ENCODE results near the gene ARL6IP6.
A peak's percentile ranks its signal among the peaks of the same experiment; 100 is the strongest.

Gene ARL6IP6

GRCh38 chr2:152718076-152718908, at the start of gene ARL6IP6:
Gene ARL6IP6 (plus strand): TSS chr2:152718620. CDS start chr2:152718625, 5 bp downstream.
- DNase-seq (ENCODE audit: low read depth in 3 of 3, low spot score in 1 of 3) = peak; percentile 78 to 85 (median 79)

GRCh38 chr2:152674334-152674733, 44.1 kb upstream of the ARL6IP6 start:
- no peak for DNase-seq (ENCODE audit: low read depth in 3 of 3, low spot score in 1 of 3)

- no peak for DNase-seq (ENCODE audit: low read depth in 3 of 3, low spot score in 1 of 3)
These were observed 42.0 kb upstream of the ARL6IP6 start for GRCh38 chr2:152676461-152676860.

- DNase-seq (ENCODE audit: low read depth in 3 of 3, low spot score in 1 of 3) = no peak
These were observed 39.6 kb upstream of the ARL6IP6 start for GRCh38 chr2:152678808-152679207.

DNA sequence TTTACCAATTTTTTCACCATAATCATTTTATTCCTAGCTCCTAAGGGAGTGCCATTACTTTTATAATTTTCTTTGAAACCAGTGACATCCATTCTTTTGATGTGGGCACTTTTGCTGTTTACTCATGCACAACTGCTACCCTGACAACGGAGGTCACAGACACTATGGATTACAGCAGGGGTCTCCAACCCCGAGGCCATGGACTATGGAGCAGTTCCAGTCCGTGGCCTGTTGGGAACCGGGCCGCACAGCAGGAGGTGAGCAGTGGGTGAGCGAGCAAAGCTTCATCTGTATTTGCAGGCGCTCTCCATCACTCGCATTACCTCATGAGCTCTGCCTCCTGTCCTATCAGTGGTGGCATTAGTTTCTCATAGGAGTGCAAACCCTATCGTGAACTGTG, 35.8 kb upstream of the ARL6IP6 start:
- no peak for DNase-seq (ENCODE audit: low read depth in 3 of 3, low spot score in 1 of 3)

DNA sequence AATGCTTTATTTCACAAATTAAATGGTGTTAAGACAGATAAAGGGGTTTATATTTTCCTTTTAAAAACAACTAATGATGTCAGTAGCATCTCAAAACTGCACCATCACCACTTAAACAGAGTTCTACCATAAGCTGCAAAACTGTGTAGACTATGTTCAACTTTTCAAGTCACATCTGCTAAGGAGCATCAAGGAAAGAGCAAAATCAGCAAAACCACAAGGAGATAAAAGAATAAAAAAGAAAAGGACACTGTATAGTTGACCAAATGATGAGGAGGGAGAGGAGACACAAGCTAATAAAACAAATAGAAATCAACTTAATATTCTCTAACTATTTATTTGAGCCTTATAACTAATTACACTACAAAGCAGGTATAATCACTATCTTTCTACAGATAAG, 35.0 kb upstream of the ARL6IP6 start:
- DNase-seq (ENCODE audit: low read depth in 3 of 3, low spot score in 1 of 3) = no peak

DNA sequence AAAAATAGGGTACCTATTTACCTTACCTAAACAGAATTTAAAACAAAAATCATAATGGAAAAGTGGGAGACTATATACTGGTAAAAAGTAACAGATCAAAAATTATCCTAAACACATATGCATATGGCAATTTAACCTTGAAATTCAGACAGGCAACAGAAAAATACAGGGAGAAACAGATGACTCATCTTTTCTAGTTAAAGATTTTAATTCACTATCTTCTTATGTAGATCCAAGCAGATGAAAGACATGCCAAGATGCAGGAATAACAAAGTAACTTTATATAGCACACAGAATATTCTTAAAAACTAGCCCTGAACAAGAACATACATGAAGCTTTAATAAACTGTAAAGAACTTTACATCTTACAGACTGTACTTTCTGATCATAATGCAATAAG, 32.1 kb upstream of the ARL6IP6 start:
- DNase-seq (ENCODE audit: low read depth in 3 of 3, low spot score in 1 of 3) = no peak

DNA sequence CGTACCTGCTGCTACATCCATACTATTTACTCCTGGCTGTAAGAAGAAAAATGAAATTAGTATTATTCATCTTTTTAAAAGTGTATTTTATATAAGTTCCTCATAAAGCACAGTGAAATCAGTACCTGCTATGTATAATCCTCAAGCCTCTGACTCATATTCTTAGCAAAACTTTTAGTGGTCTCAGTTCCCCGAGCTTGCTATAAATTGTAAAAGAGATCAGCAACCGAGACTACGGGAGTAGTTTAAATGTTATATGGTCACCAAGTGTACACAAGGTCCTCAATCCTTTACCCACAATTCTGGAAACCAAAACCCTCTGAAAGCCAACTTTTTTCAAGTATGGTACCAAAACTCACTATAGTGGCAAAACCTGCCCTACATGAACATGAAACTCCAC, 25.4 kb upstream of the ARL6IP6 start:
- no peak for DNase-seq (ENCODE audit: low read depth in 3 of 3, low spot score in 1 of 3)

DNA sequence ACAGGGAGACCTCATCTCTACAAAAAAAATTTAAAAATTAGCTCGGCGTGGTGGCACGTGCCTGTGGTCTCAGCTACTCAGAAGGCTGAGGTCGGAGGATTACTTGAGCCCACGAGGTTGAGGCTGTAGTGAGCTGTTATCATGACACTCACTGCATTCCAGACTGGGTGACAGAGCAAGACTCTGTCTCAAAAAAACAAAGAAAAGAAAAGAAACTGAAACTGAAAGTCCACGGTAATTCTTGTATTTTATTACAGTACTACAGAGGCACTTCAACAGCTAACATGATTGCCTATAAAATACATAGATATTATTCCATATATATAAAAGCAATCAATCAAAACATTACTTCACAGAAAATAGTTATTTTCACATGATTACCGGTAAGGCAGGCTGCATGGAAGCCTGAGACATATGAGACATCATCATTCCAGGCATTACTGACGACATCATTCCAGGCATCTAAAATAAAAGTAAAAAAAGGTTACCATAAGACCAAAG, 24.2 kb upstream of the ARL6IP6 start:
- DNase-seq (ENCODE audit: low read depth in 3 of 3, low spot score in 1 of 3) = no peak

DNA sequence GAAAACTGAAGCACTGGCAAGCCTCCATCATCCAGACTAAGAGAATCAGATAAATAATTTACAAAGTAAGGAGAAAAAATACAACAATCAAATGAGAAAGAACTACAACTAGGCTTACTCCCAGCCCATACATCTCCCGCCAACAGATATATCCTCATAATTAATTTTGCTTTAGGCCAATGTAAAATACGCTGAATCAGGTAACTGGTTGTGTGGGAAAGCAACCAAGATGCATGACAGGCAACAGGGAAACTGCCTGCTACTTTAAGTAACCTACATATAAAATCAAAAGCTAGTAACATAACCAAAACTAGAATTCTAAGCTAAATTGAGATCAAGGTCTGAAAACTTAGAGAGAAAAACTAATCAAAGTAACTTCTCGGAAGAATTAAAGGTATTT, 22.7 kb upstream of the ARL6IP6 start:
- DNase-seq (ENCODE audit: low read depth in 3 of 3, low spot score in 1 of 3) = no peak

DNA sequence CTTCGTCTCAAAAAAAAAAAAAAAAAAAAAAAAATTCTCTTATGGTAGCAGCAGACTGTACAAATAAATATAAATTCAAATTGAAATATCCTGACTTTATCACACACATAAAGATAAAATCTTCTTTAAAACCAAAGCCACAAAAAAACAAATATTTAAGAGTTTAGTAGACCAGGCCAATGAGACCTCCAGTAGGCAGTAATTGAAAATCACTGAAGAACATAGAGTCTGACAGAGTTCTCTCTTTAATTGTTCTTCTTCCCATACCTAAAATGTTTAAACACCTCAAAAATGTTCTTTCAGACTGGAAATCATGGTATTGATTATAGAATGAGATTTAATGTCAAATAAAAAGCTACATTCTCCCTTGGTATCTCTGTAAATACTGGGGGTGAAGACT, 21.9 kb upstream of the ARL6IP6 start:
- no peak for DNase-seq (ENCODE audit: low read depth in 3 of 3, low spot score in 1 of 3)

DNA sequence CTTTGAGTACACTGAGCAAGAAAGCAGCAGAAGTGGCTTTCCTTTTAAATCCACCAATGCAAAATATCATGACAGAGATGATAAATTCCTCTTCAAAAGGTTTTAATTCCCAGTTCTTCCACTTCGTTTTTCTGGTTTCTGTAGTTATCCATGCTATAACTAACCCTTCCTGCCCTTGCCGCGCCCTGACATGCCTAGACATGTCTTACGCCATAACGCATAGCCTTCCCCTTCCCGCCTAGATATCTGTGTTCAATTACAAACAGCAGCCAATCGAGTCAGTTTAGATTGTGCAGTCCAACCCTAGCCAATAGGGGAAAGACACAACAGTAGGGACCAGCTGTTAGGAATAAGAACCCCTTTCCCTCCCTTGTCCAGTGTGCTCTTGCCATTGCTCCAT, 17.2 kb upstream of the ARL6IP6 start:
- no peak for DNase-seq (ENCODE audit: low read depth in 3 of 3, low spot score in 1 of 3)

GRCh38 chr2:152706477-152707021, 11.9 kb upstream of the ARL6IP6 start:
- no peak for DNase-seq (ENCODE audit: low read depth in 3 of 3, low spot score in 1 of 3)

DNA sequence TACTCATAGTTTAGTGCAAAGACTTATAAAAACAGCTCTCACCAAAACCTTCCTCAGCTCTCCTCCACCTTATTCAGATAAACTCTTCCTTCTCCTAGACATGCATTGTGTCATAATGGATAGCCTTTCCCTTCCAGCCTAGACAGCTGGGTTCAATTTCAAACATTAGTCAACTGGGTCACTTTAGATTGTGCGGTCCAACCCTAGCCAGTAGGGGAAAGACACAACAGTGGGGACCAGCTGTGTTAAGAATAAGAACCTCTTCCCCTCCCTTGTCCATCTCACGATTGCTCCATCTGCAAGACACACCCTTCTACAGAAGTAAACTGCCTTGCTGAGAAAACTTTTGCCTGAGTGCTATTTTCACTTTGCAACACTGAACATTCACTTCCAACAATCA, 9.7 kb upstream of the ARL6IP6 start:
- no peak for DNase-seq (ENCODE audit: low read depth in 3 of 3, low spot score in 1 of 3)

GRCh38 chr2:152710713-152711112, 7.7 kb upstream of the ARL6IP6 start:
- DNase-seq (ENCODE audit: low read depth in 3 of 3, low spot score in 1 of 3) = no peak

DNA sequence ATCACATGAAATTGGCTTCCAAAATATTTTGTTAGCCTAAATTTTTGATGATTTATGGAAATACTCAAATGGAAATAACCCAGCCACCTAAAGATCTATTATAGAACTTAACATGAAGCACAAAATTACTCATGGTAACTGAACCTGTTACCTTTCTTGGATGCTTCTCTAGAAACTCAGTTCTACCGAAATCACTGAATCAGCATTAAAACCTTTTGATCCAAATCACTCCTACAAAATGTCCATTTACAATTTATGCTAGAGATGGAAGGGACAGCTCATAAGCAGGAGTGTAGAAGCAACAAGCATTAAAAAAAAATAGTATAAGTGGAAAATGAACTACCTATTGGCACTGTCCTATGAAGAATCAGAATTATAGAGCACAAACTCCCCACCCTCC, 3.3 kb upstream of the ARL6IP6 start:
- no peak for DNase-seq (ENCODE audit: low read depth in 3 of 3, low spot score in 1 of 3)

GRCh38 chr2:152715854-152716428, 2.5 kb upstream of the ARL6IP6 start:
- no peak for DNase-seq (ENCODE audit: low read depth in 3 of 3, low spot score in 1 of 3)

- peak in 1 of 3 donors; percentile 22 for DNase-seq (ENCODE audit: low read depth in 3 of 3, low spot score in 1 of 3)
These were observed 1.6 kb upstream of the ARL6IP6 start for GRCh38 chr2:152716805-152717227.

- peak; percentile 96 to 99 (median 99) for DNase-seq (ENCODE audit: low read depth in 3 of 3, low spot score in 1 of 3)
These were observed 968 bp upstream of the ARL6IP6 start, which contains the start of gene PRPF40A for GRCh38 chr2:152717228-152718075. Gene PRPF40A (minus strand): TSS chr2:152717461. CDS start chr2:152717439, 22 bp downstream.

DNA sequence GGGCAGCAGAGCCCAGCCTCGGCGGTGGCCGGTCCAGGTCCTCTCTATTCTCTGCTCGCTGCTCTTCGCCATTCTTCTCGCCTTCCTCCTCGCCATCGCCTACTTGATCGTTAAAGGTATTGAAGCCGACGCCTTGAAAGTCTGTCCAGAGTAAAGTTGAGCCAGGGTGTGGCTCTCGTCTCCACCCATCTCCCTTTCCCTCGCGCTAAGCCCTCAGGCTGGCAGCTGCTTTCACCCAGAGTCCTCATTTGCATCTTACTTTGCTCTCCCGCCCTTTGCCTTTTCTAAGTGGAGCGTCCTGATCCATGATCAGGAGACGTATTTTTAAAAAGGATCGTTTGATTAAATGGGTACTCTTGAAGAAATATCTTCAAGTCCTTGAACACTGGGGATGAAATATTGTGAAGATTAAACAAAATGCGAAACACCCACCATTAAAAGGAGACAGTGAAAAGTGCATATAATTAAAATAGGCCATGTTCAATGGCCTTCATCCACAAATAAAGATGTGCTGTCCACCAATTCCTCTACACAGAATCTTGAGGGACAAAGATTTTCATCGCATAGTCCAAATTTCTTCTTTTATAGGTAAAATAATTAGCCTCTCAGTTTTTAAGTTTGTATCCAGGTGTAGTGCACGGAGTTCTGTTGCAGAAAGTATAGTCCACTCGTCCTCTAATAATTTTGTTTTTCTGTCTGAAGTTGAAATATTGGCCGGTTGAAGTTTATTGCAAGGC, 657 bp downstream of the ARL6IP6 start:
- DNase-seq (ENCODE audit: low read depth in 3 of 3, low spot score in 1 of 3) = no peak

- no peak for DNase-seq (ENCODE audit: low read depth in 3 of 3, low spot score in 1 of 3)
These were observed 2.4 kb downstream of the ARL6IP6 start for GRCh38 chr2:152720794-152721193.
